ENCODE results near the gene RPL28. TPM values are rescaled to one million over a fixed set of nuclear protein-coding genes. Genes with fewer than 3 reads are reported as not detected.

Gene RPL28
- total and polyA plus RNA-seq, 11 donors, result 196 to 1,391 (median 607) TPM

GRCh38 chr19:55348317-55349034 is 37.3 kb upstream of the RPL28 start:
- H3K4me1 ChIP-seq, result peaks cover 0 to 13% (median 4%) of the 10 kb centered on the region in 12 donors
- intact Hi-C loops (cut with DNase I), result no loop called here
- peaks cover 0 to 16% (median 8%) of the 10 kb centered on the region in 9 donors for H3K36me3 ChIP-seq
- 67 to 72% (median 69%) methylated on average over 18 to 22 of the region's 22 CpGs for WGBS, 4 donors
- H3K9me3 ChIP-seq, result no peaks in the 10 kb centered on the region
- ATAC-seq (no peak), DNase-seq (no peak)
- TF ChIP-seq CTCF (IDR thresholded peaks at IDR 0.05), result no peak
- no peak for TF ChIP-seq POLR2A (IDR thresholded peaks at IDR 0.05)
- H3K4me3 ChIP-seq, result no peak overlapping the region
- no peak overlapping the region for H3K27ac ChIP-seq
- peaks cover 3 to 39% (median 24%) of the 10 kb centered on the region in 9 donors for H3K27me3 ChIP-seq

DNA sequence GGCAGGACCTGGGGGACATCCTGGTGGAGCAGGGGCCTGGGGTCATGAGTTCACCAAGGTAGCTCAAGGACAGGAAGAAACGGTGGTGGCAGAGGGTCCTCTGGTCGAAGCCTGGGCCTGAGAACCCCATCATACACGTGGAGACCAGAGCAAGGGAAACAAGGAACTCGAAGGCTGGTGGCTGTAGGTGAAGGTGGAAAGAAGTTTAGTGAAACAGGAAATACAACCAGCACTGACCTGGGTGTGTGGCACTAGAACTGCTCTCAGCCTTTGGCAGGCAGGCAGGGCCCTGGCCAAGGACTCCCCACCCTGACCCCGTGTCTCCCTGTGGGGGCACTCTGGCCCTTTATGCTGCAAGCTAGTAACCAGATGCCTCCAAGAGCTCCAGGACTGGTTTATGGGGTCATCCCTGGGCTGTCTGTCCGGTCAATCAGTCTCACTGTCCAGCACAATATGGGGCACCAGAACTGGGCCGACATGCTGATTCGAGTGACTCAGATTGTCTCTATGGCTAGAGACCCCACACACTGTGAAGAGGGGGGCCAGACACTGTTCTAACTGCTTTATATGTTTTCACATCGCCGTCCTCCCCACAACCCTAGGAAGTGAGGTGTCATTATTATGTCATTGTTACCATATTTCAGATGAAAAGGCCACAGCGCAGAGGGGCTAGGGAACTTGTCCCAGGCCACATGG is 35.0 kb upstream of the RPL28 start:
- ATAC-seq, result no peak
- H3K4me1 ChIP-seq, result peaks cover 0 to 21% (median 14%) of the 10 kb centered on the region in 12 donors
- peaks cover 10 to 62% (median 42%) of the 10 kb centered on the region in 9 donors for H3K27me3 ChIP-seq
- no peak for DNase-seq
- TF ChIP-seq CTCF (IDR thresholded peaks at IDR 0.05) (no peak), POLR2A (IDR thresholded peaks at IDR 0.05) (no peak)
- H3K36me3 ChIP-seq, result peaks cover 0 to 13% (median 0%) of the 10 kb centered on the region in 9 donors
- intact Hi-C loops (cut with DNase I), result no loop called here
- 75 to 80% (median 75%) methylated on average over 11 of the region's 11 CpGs for WGBS, 4 donors
- H3K27ac ChIP-seq, result no peak overlapping the region
- H3K4me3 ChIP-seq, result no peak overlapping the region
- no peaks in the 10 kb centered on the region for H3K9me3 ChIP-seq

- intact Hi-C loops (cut with DNase I), result no loop called here
- WGBS, 4 donors, result 64 to 77% (median 72%) methylated on average over 6 of the region's 6 CpGs
- H3K9me3 ChIP-seq, result no peaks in the 10 kb centered on the region
- DNase-seq (no peak), ATAC-seq (no peak)
- H3K36me3 ChIP-seq, result peaks cover 0 to 5% (median 0%) of the 10 kb centered on the region in 9 donors
- peaks cover 0 to 20% (median 14%) of the 10 kb centered on the region in 12 donors for H3K4me1 ChIP-seq
- no peak for TF ChIP-seq POLR2A (IDR thresholded peaks at IDR 0.05)
- TF ChIP-seq CTCF (IDR thresholded peaks at IDR 0.05), result no peak
- H3K27me3 ChIP-seq, result peaks cover 10 to 75% (median 45%) of the 10 kb centered on the region in 9 donors
- H3K27ac ChIP-seq, result no peak overlapping the region
- H3K4me3 ChIP-seq, result no peak overlapping the region
Observed at GRCh38 chr19:55352040-55352439, 33.7 kb upstream of the RPL28 start.

DNA sequence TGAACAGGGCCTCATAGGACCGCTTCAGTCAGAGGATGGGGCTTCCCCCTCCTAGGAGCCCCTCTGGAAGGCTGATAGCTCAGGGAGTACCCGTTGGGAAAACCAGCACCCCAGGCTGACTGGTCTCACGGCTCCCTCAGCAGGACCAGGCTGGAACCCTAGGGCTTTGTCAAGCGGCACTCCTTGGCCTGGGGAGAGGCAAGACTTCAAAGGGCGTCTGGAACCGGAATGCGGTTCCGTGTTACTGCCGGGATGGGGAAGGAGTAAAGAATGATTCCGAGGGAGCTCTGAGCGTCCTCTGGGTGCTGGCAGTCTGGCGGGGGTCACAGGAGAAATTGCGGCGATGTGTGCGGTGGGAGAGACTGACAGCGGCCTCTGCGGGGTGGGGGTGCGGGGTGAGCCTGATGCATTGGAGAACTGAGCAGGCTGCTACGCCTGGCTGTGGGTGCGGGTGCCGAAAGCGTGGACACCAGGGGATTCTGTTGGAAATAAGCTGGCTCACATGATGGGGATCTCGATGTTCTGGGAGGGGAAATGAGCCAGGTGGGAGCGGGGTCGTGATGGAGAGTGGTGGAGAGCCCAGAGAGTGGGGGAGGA is 33.1 kb upstream of the RPL28 start:
- no peaks in the 10 kb centered on the region for H3K36me3 ChIP-seq
- no peak overlapping the region for H3K27ac ChIP-seq
- no peaks in the 10 kb centered on the region for H3K9me3 ChIP-seq
- DNase-seq (no peak), ATAC-seq (no peak)
- 57 to 70% (median 64%) methylated on average over 25 of the region's 25 CpGs for WGBS, 4 donors
- H3K27me3 ChIP-seq, result peaks cover 10 to 77% (median 47%) of the 10 kb centered on the region in 9 donors
- H3K4me1 ChIP-seq, result peaks cover 0 to 20% (median 14%) of the 10 kb centered on the region in 12 donors
- intact Hi-C loops (cut with DNase I), result no loop called here
- no peak overlapping the region for H3K4me3 ChIP-seq
- TF ChIP-seq POLR2A (IDR thresholded peaks at IDR 0.05) (no peak), CTCF (IDR thresholded peaks at IDR 0.05) (no peak)
